Loucy (cell line): Measurements from ENCODE around the gene PPARG.

Experiments used
- CTCF ChIP-seq: fragments of 200-600 bp; sonication (generic); conservative IDR thresholded peaks from 2 replicates; pipeline ENCODE4 v1.5.1; 2014; ENCODE audit warnings: mild to moderate bottlenecking, antibody characterized with exemption, low read length
- EZH2phosphoT487 ChIP-seq: fragments of 200-600 bp; IDR thresholded peaks from 2 replicates; pipeline ENCODE4 v1.6.1; 2018; ENCODE audit warnings: antibody characterized with exemption, mild to moderate bottlenecking, moderate library complexity, borderline replicate concordance

GRCh38 chr3:12421132-12421531, 132.3 kb downstream of the PPARG start:
- TF ChIP-seq EZH2phosphoT487 (no peak), CTCF (no peak)
